Measurements from ENCODE around the gene CNOT3.

DNA sequence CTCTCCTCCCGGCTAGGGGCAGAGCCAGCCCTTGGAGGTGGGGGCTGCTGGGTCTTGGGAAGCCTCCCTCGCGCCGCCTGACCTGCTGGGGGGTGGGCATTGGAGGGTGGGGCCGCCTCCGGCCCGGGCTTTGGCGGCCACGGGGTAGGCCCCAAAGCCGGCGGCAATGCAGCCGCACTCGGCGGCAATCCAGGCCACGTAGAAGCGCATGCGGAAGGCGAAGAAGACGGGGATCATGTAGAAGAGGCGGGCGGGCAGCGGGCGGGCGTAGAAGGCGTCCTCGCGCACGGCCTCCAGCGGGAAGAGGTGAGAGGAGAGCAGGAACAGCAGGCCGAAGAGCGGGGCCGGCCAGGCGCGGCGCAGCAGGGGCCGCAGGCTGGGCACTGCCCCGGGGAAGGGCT lies 43.1 kb downstream of the CNOT3 start:
- TF ChIP-seq POLR2A (IDR thresholded peaks at IDR 0.05; ENCODE audit: low read length) (no peak), GATA1 (IDR thresholded peaks at IDR 0.05; ENCODE audit: low read depth, low read length) (no peak)
